GM12878 (cell line): ENCODE measurements around the gene AJUBA. TPM values are rescaled to one million over a fixed set of nuclear protein-coding genes. Genes with fewer than 3 reads are reported as not detected.
A peak's percentile ranks its signal among the peaks of the same experiment; 100 is the strongest.

Experiments
- BCL11A ChIP-seq: IDR thresholded peaks from 2 replicates; pipeline ENCODE4 v1.6.1; 2011; ENCODE audit warnings: low read depth, low read length
- BCL3 ChIP-seq: IDR thresholded peaks from 2 replicates; pipeline ENCODE4 v1.6.1; 2011; ENCODE audit warnings: borderline replicate concordance, low read depth, mild to moderate bottlenecking, moderate library complexity, low read length; ENCODE audit not compliant: insufficient read depth, poor library complexity, severe bottlenecking
- BMI1 ChIP-seq: fragments of 450-650 bp; IDR thresholded peaks from 2 replicates; pipeline ENCODE4 v1.6.1; 2016; ENCODE audit warnings: mild to moderate bottlenecking, moderate library complexity, borderline replicate concordance
- CBX5 ChIP-seq: sonication (generic); IDR thresholded peaks from 2 replicates; pipeline ENCODE4 v1.6.1; 2016; ENCODE audit warnings: low read depth, moderate library complexity, mild to moderate bottlenecking, inconsistent platforms
- CTCF ChIP-seq, 3 experiments: IDR thresholded peaks in 2 of 3; conservative IDR thresholded peaks in 1 of 3; 2 replicates each; pipeline ENCODE4 v1.5.1; 2011; ENCODE audit warnings: low read depth in 3 of 3, low read length in 3 of 3, mild to moderate bottlenecking in 3 of 3, control low read depth in 2 of 3, moderate library complexity in 2 of 3, inconsistent platforms in 1 of 3, mixed read lengths in 1 of 3; ENCODE audit not compliant: control insufficient read depth in 2 of 3, insufficient read depth in 1 of 3; ENCODE audit errors: extremely low read depth in 1 of 3
- E2F4 ChIP-seq: IDR thresholded peaks from 2 replicates; pipeline ENCODE4 v1.6.1; 2012; ENCODE audit warnings: low read depth, low read length, improper control_type of control experiment
- HSF1 ChIP-seq: fragments of 150-350 bp; IDR thresholded peaks from 2 replicates; pipeline ENCODE4 v1.6.1; 2014; ENCODE audit warnings: mild to moderate bottlenecking, low read depth, low read length
- IKZF1 ChIP-seq: fragments of 450-650 bp; conservative IDR thresholded peaks from 2 replicates; pipeline ENCODE4 v1.6.1; 2017; ENCODE audit warnings: antibody characterized with exemption, mild to moderate bottlenecking
- IRF4 ChIP-seq: IDR thresholded peaks from 2 replicates; pipeline ENCODE4 v1.6.1; 2011; ENCODE audit warnings: low read depth, low read length
- JUND ChIP-seq: IDR thresholded peaks from 2 replicates; pipeline ENCODE4 v1.6.1; 2012; ENCODE audit warnings: low read depth, mild to moderate bottlenecking, low read length, improper control_type of control experiment, moderate library complexity
- MYB ChIP-seq: fragments of 150-350 bp; IDR thresholded peaks from 2 replicates; pipeline ENCODE4 v1.6.1; 2014; ENCODE audit warnings: mild to moderate bottlenecking, low read depth, low read length, borderline replicate concordance
- NFYA ChIP-seq: IDR thresholded peaks from 2 replicates; pipeline ENCODE4 v1.6.1; 2011; ENCODE audit warnings: low read depth, mild to moderate bottlenecking, low read length, improper control_type of control experiment, borderline replicate concordance
- NKRF ChIP-seq: fragments of 450-650 bp; conservative IDR thresholded peaks from 2 replicates; pipeline ENCODE4 v1.6.1; 2017; ENCODE audit warnings: mild to moderate bottlenecking, moderate library complexity
- POLR2A ChIP-seq: IDR thresholded peaks from 2 replicates; pipeline ENCODE4 v1.6.1; 2011; ENCODE audit warnings: low read depth, mild to moderate bottlenecking, low read length
- RUNX3 ChIP-seq: IDR thresholded peaks from 2 replicates; pipeline ENCODE4 v1.6.1; 2012; ENCODE audit warnings: low read length, inconsistent platforms
- SMAD5 ChIP-seq: IDR thresholded peaks from 2 replicates; pipeline ENCODE4 v1.6.1; 2016; ENCODE audit warnings: antibody characterized with exemption, low read depth
- SREBF2 ChIP-seq: IDR thresholded peaks from 2 replicates; pipeline ENCODE4 v1.6.1; 2012; ENCODE audit warnings: mild to moderate bottlenecking, low read length
- STAT3 ChIP-seq: IDR thresholded peaks from 2 replicates; pipeline ENCODE4 v1.6.1; 2011; ENCODE audit warnings: low read depth, low read length, improper control_type of control experiment
- TCF7 ChIP-seq: IDR thresholded peaks from 2 replicates; pipeline ENCODE4 v1.6.1; 2014; ENCODE audit warnings: antibody characterized with exemption, borderline replicate concordance
- USF2 ChIP-seq: IDR thresholded peaks from 2 replicates; pipeline ENCODE4 v1.6.1; 2011; ENCODE audit warnings: low read depth, low read length, improper control_type of control experiment, borderline replicate concordance
- ZZZ3 ChIP-seq: IDR thresholded peaks from 2 replicates; pipeline ENCODE4 v1.6.1; 2011; ENCODE audit warnings: low read depth; ENCODE audit not compliant: control insufficient read depth, insufficient read length
- polyA plus RNA-seq, 11 experiments: library from polyadenylated mRNA; depleted of rRNA in 4 of 11; unstranded in 6 of 11; stranded (reverse) in 5 of 11; fragments of >200 nt; fragmentation: Nextera tagmentation in 4 of 11; fragmentation: Illumina TruSeq in 1 of 11; extraction: Ambion mirVana in 4 of 11; extraction: Trizol in 1 of 11; gene quantifications; 1 replicate in 1 of 11; 2 replicates in 10 of 11; pipeline versions ENCODE4 v1.2.1 to v1.2.3, GENCODE V29; 2011 to 2016; ENCODE audit warnings: inconsistent platforms in 2 of 11, missing spikeins in 2 of 11, low read depth in 1 of 11
- total RNA-seq, 4 experiments: library from RNA; depleted of rRNA in 3 of 4; stranded (reverse); fragments of >200 nt in 3 of 4; fragmentation: Illumina TruSeq in 1 of 4; extraction: Trizol in 1 of 4; gene quantifications; 2 replicates each; pipeline versions ENCODE4 v1.2.1 to v1.2.3, GENCODE V29; 2013 to 2021

AJUBA gene
- total and polyA plus RNA-seq, 10 of the 15 experiments (the other 5 are each of a cell fraction or from before 2014, with no cell fraction given) = 0.03 to 18.1 (median 0.36) TPM; not detected in 1

GRCh38 chr14:22929104-22929960 is 53.0 kb downstream of the AJUBA start, which contains the start of gene PRMT5 (continued):
- peak; percentile 96 for TF ChIP-seq BMI1
- TF ChIP-seq STAT3 = no peak
- no peak for TF ChIP-seq E2F4
- peak; percentile 97 for TF ChIP-seq POLR2A
- TF ChIP-seq BCL3 = no peak
- TF ChIP-seq NFYA = peak; percentile 9; the same call in 1 of the 2 replicates
- TF ChIP-seq CTCF (IDR thresholded peaks at IDR 0.05 in 2 of 3, conservative IDR thresholded peaks at IDR 0.05 in 1 of 3; ENCODE audit: control insufficient read depth in 2 of 3, extremely low read depth in 1 of 3, insufficient read depth in 1 of 3, low read depth in 3 of 3, low read length in 3 of 3) = peak in 1 of 3 experiments; percentile 7; a peak in 1 of 6 replicates
- 0 out of 2 replicates have a peak, but pooled peaks have one; percentile 71 for TF ChIP-seq HSF1
- peak; percentile 57; the same call in 1 of the 2 replicates for TF ChIP-seq CBX5
- peak; percentile 77 for TF ChIP-seq TCF7
- peak; percentile 91 for TF ChIP-seq SMAD5
- TF ChIP-seq MYB = peak; percentile 37; the same call in 1 of the 2 replicates
- TF ChIP-seq USF2 = no peak
- TF ChIP-seq ZZZ3 = no peak
- TF ChIP-seq SREBF2 = peak; percentile 99
- TF ChIP-seq BCL11A = no peak
- TF ChIP-seq IRF4 = peak; percentile 56; the same call in 1 of the 2 replicates
- peak; percentile 79 for TF ChIP-seq NKRF
- TF ChIP-seq IKZF1 = peak; percentile 78
- peak; percentile 61 for TF ChIP-seq RUNX3
- no peak for TF ChIP-seq JUND
